ENCODE results near the gene GTPBP4. TPM values are rescaled to one million over a fixed set of nuclear protein-coding genes. Genes with fewer than 3 reads are reported as not detected.

GTPBP4 gene
- total RNA-seq, 1 experiment from 2014 or later, result 142 TPM

DNA sequence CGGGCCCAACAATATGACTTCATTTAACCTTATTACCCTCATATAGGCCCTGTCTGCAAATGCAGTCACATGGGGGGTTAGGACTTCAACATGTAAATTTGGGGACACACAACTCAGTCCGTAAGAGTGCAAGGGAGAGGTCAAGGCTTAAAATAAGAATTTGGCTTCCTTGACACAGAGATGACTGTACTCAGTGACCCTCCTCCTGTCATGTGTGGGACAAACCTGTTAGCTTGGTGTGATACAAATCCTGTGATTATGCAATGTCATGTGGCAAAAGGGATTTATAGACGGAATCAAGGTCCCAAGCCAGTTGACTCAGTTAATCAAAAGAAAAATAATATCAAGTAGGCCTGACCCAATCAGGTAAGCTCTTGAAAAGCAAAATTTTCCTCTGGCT lies 25.9 kb upstream of the GTPBP4 start:
- intact Hi-C loops (cut with micrococcal nuclease), result no loop called here
- no peaks in the 10 kb centered on the region for H3K9me3 Mint-ChIP-seq (ENCODE audit: unreplicated experiment)
- H3K27ac Mint-ChIP-seq (ENCODE audit: low read depth, unreplicated experiment), result no peak overlapping the region
- H3K36me3 Mint-ChIP-seq (ENCODE audit: insufficient read depth, unreplicated experiment), result no peaks in the 10 kb centered on the region
- POLR2A ChIA-PET, result interaction anchor here (1.2 kb wide), 1 partner anchor 31 kb away, joined by 4 read pairs; the partner anchor contains the start of gene LARP4B
- H3K4me1 Mint-ChIP-seq (ENCODE audit: insufficient read depth, unreplicated experiment), result no peaks in the 10 kb centered on the region
- BruUV-seq (replicated peaks), result no TSS peak
- no peak overlapping the region for H3K4me3 Mint-ChIP-seq (ENCODE audit: unreplicated experiment)
- CTCF ChIA-PET, result no interaction called here
- TF ChIP-seq, protein P1, sequence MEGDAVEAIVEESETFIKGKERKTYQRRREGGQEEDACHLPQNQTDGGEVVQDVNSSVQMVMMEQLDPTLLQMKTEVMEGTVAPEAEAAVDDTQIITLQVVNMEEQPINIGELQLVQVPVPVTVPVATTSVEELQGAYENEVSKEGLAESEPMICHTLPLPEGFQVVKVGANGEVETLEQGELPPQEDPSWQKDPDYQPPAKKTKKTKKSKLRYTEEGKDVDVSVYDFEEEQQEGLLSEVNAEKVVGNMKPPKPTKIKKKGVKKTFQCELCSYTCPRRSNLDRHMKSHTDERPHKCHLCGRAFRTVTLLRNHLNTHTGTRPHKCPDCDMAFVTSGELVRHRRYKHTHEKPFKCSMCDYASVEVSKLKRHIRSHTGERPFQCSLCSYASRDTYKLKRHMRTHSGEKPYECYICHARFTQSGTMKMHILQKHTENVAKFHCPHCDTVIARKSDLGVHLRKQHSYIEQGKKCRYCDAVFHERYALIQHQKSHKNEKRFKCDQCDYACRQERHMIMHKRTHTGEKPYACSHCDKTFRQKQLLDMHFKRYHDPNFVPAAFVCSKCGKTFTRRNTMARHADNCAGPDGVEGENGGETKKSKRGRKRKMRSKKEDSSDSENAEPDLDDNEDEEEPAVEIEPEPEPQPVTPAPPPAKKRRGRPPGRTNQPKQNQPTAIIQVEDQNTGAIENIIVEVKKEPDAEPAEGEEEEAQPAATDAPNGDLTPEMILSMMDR (IDR thresholded peaks at IDR 0.05; ENCODE audit: unreplicated experiment), result no peak
- DNase-seq (ENCODE audit: unreplicated experiment), result no peak
- peaks cover 11% of the 10 kb centered on the region for H3K27me3 Mint-ChIP-seq (ENCODE audit: insufficient read depth, unreplicated experiment)

DNA sequence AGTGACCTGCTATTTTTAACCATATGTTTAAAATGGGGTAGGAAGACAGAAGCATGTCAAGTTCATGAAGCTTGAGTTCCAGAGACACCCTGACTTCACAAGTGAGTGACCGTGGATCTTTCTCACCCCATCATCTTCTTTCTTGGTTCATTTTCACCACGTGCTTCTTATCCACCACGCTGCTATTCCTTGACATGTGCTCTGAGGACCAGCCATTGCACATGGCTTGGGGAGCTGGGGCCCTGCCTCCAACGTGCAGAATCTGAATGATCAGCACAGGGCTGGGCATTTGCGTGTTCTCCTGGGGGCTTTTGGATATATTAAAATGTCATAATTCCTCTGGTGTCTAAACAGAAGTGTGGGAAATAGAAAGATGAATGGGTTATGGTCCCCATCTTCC lies 25.0 kb upstream of the GTPBP4 start:
- TF ChIP-seq, protein P1 (IDR thresholded peaks at IDR 0.05; ENCODE audit: unreplicated experiment), result no peak
- DNase-seq (ENCODE audit: unreplicated experiment), result no peak
- ChIA-PET POLR2A (interaction anchor here (0.8 to 1.2 kb wide), 2 partner anchors 22 to 32 kb away, joined by 3 to 4 read pairs; partner anchors contain the start of gene LARP4B), CTCF (no interaction called here)
- H3K27ac Mint-ChIP-seq (ENCODE audit: low read depth, unreplicated experiment), result no peak overlapping the region
- H3K4me3 Mint-ChIP-seq (ENCODE audit: unreplicated experiment), result no peak overlapping the region
- H3K4me1 Mint-ChIP-seq (ENCODE audit: insufficient read depth, unreplicated experiment), result no peaks in the 10 kb centered on the region
- intact Hi-C loops (cut with micrococcal nuclease), result no loop called here
- BruUV-seq (replicated peaks), result no TSS peak
- H3K36me3 Mint-ChIP-seq (ENCODE audit: insufficient read depth, unreplicated experiment), result no peaks in the 10 kb centered on the region
- H3K9me3 Mint-ChIP-seq (ENCODE audit: unreplicated experiment), result no peaks in the 10 kb centered on the region
- H3K27me3 Mint-ChIP-seq (ENCODE audit: insufficient read depth, unreplicated experiment), result peaks cover 12% of the 10 kb centered on the region

DNA sequence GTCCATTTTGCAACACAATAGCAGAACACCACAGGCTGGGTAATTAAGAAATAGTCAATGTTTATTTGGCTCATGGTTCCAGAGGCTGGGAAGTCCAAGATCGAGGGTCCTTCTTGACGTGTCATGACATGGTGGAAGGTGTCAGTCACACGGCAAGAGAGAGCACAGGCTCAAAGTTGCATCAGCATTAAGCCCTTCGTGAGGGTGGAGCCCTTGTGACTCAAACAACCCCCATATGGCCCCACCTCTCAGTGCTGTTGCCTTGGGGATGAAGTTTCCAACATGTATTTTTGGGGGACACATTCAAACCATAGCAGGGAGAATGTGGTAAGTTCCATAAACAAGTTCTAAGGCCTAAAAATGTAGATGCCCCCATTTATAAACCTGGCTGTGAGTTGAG lies 24.6 kb upstream of the GTPBP4 start:
- H3K4me3 Mint-ChIP-seq (ENCODE audit: unreplicated experiment), result no peak overlapping the region
- BruUV-seq (replicated peaks), result no TSS peak
- POLR2A ChIA-PET, result interaction anchor here (0.8 to 1.2 kb wide), 2 partner anchors 21 to 32 kb away, joined by 3 to 4 read pairs; partner anchors contain the start of gene LARP4B
- CTCF ChIA-PET, result no interaction called here
- no peaks in the 10 kb centered on the region for H3K9me3 Mint-ChIP-seq (ENCODE audit: unreplicated experiment)
- H3K27ac Mint-ChIP-seq (ENCODE audit: low read depth, unreplicated experiment), result no peak overlapping the region
- H3K27me3 Mint-ChIP-seq (ENCODE audit: insufficient read depth, unreplicated experiment), result peaks cover 17% of the 10 kb centered on the region
- intact Hi-C loops (cut with micrococcal nuclease), result no loop called here
- peak; percentile 12 for DNase-seq (ENCODE audit: unreplicated experiment)
- H3K4me1 Mint-ChIP-seq (ENCODE audit: insufficient read depth, unreplicated experiment), result no peaks in the 10 kb centered on the region
- H3K36me3 Mint-ChIP-seq (ENCODE audit: insufficient read depth, unreplicated experiment), result no peaks in the 10 kb centered on the region
- TF ChIP-seq, protein P1 (IDR thresholded peaks at IDR 0.05; ENCODE audit: unreplicated experiment), result no peak

DNA sequence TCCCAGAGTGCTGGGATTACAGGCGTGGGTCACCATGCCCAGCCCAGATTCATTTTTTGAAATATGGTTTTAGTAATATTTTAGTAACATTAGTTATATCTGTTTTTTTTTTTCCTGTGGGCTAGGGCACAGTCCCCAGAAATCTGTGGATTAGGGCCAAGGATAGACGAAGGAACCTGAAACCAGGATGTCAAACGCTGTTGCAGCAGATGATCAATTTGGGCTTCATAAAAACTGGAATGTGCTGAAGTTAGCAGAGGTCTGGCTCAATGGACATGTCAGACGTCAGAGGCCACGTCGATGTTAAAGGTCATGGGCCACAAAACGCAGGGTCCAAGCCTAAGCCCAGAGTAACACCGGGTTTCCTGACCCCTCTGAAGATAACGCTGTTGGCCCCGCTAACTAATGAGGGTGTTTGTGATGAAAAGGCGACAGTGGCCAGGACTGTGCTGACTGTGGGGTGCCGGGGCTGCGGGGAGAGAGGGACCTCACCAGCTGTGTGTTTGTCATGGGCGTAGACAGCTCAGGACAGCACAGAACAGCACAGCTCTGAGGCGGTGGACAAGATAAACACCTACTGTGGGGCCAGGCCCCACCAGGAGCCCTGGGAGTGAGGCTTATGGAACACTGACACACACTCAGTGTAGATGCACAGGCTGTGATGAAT lies 23.8 kb upstream of the GTPBP4 start:
- TF ChIP-seq, protein P1 (IDR thresholded peaks at IDR 0.05; ENCODE audit: unreplicated experiment), result no peak
- Mint-ChIP-seq H3K4me1 (ENCODE audit: insufficient read depth, unreplicated experiment) (no peaks in the 10 kb centered on the region), H3K9me3 (ENCODE audit: unreplicated experiment) (no peaks in the 10 kb centered on the region), H3K27ac (ENCODE audit: low read depth, unreplicated experiment) (no peak overlapping the region), H3K27me3 (ENCODE audit: insufficient read depth, unreplicated experiment) (peaks cover 25% of the 10 kb centered on the region), H3K36me3 (ENCODE audit: insufficient read depth, unreplicated experiment) (no peaks in the 10 kb centered on the region), H3K4me3 (ENCODE audit: unreplicated experiment) (no peak overlapping the region)
- DNase-seq (ENCODE audit: unreplicated experiment), result no peak
- no TSS peak for BruUV-seq (replicated peaks)
- ChIA-PET POLR2A (no interaction called here), CTCF (no interaction called here)
- intact Hi-C loops (cut with micrococcal nuclease), result no loop called here
